ENCODE results near the gene ELF3. TPM values are rescaled to one million over a fixed set of nuclear protein-coding genes. Genes with fewer than 3 reads are reported as not detected.

Gene ELF3
- total and polyA plus RNA-seq, 2 of the 8 experiments (the other 6 are each of a cell fraction or from before 2014, with no cell fraction given): 17.3 to 25.0 TPM

DNA sequence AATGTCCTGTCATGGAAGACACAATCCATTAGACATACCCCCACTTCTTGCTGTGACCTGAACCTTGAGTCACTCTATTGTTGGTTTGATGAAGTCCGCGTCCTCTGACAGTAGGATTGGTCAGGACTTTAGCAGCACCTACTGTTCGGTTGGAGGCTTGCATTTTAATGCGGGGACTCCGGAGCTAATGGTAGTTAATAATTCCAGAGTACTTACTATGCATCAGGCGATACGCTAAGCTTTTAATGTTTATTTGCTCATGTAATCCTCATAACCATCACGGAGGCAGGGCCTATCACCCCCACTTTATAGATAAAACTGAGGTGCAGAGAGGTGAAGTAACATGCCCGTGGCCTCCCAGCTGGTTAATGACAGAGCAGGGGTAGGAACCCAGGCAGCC is 7.9 kb upstream of the ELF3 start:
- no peak overlapping the region for H3K4me3 ChIP-seq (ENCODE audit: extremely low read depth in 1 of 4, insufficient read depth in 2 of 4, low read depth in 3 of 4, low read length in 4 of 4)
- no peak overlapping the region for H3K56ac ChIP-seq (replicated peaks; ENCODE audit: insufficient read length, low read depth, low read length)
- H3K27me3 ChIP-seq (replicated peaks in 1 of 4; ENCODE audit: control insufficient read depth in 3 of 4, extremely low read depth in 1 of 4, insufficient read depth in 3 of 4, low read length in 3 of 4): no peaks in the 10 kb centered on the region
- no peaks in the 10 kb centered on the region for H3K9me3 ChIP-seq (ENCODE audit: insufficient read depth in 2 of 2, low read depth in 1 of 2, low read length in 1 of 2)
- peaks cover 0 to 3% of the 10 kb centered on the region in 2 experiments for H4K20me1 ChIP-seq (replicated peaks in 1 of 2; ENCODE audit: control insufficient read depth in 1 of 2, insufficient read depth in 2 of 2, low read length in 2 of 2)
- no peak overlapping the region for H3K9ac ChIP-seq (replicated peaks in 1 of 4; ENCODE audit: extremely low read depth in 1 of 4, low read depth in 3 of 4, low read length in 3 of 4)
- H2BK15ac ChIP-seq (ENCODE audit: low read length): no peak overlapping the region
- H4K5ac ChIP-seq (ENCODE audit: insufficient read length, low read depth, low read length): no peak overlapping the region
- H3K14ac ChIP-seq (ENCODE audit: insufficient read length): no peak overlapping the region
- H3K36me3 ChIP-seq (ENCODE audit: control insufficient read depth in 2 of 4, insufficient read depth in 4 of 4, low read length in 3 of 4): peaks cover 14 to 58% (median 38%) of the 10 kb centered on the region in 4 experiments
- H4K8ac ChIP-seq (ENCODE audit: extremely low read depth, insufficient read depth, low read length): no peak overlapping the region
- H3K79me2 ChIP-seq (ENCODE audit: control insufficient read depth in 1 of 2, insufficient read depth in 2 of 2, low read length in 2 of 2): no peaks in the 10 kb centered on the region
- TF ChIP-seq POLR2AphosphoS5 (IDR thresholded peaks at IDR 0.05; ENCODE audit: low read depth, low read length): no peak
- TF ChIP-seq RAD21 (IDR thresholded peaks at IDR 0.05 in 1 of 2, conservative IDR thresholded peaks at IDR 0.05 in 1 of 2; ENCODE audit: low read depth in 2 of 2, low read length in 2 of 2): peak in 1 of 2 experiments; percentile 7; a peak in 1 of 4 replicates
- peaks cover 4 to 7% (median 6%) of the 10 kb centered on the region in 4 experiments for H3K4me1 ChIP-seq (replicated peaks in 1 of 4; ENCODE audit: control insufficient read depth in 3 of 4, insufficient read depth in 4 of 4, low read length in 3 of 4)
- H4K91ac ChIP-seq (replicated peaks; ENCODE audit: insufficient read length, low read length): no peak overlapping the region
- DNase-seq (ENCODE audit: low read depth in 1 of 2, low spot score in 2 of 2) (no peak), FAIRE-seq (no peak)
- H2BK20ac ChIP-seq (ENCODE audit: low read length): no peak overlapping the region
- WGBS, 2 experiments (ENCODE audit: extremely low coverage in 1 of 2, insufficient coverage in 1 of 2, insufficient read length in 1 of 2, insufficient replicate concordance in 2 of 2, low coverage in 1 of 2, low lambda C conversion rate in 2 of 2, missing lambda C conversion rate in 1 of 2): 89% methylated on average over 9 of the region's 9 CpGs; no CpG with 5 or more reads in 1 of the 2 experiments
- no peak overlapping the region for H3K23ac ChIP-seq (ENCODE audit: insufficient read length)
- no peak overlapping the region for H2AK5ac ChIP-seq (ENCODE audit: low read depth, low read length)
- H2BK120ac ChIP-seq (replicated peaks; ENCODE audit: low read depth, low read length): no peak overlapping the region
- 0 out of 2 replicates have a peak, but pooled peaks cover 2% of the 10 kb centered on the region for H3K79me1 ChIP-seq (ENCODE audit: low read depth, low read length)
- H3K27ac ChIP-seq (ENCODE audit: low read depth, low read length): no peak overlapping the region
- no peak overlapping the region for H3K4ac ChIP-seq (replicated peaks; ENCODE audit: insufficient read length, low read depth, low read length)
- H2BK5ac ChIP-seq (ENCODE audit: low read depth, low read length): no peak overlapping the region
- no peak overlapping the region for H2AFZ ChIP-seq (ENCODE audit: low read length)
- H2BK12ac ChIP-seq (ENCODE audit: low read depth, low read length): no peak overlapping the region
- ChIA-PET POLR2A (ENCODE audit: partially characterized antibody) (interaction anchor here (1.2 to 1.4 kb wide), 3 partner anchors 10 to 103 kb away, joined by 3 read pairs; partner anchors contain the start of gene TIMM17A), CTCF (ENCODE audit: partially characterized antibody) (interaction anchor here (0.6 to 27.9 kb wide), 10 partner anchors 8 to 122 kb away, joined by 3 to 1014 read pairs (median 4); partner anchors contain the start of genes ELF3 and GPR37L1)
- H3K4me2 ChIP-seq (ENCODE audit: insufficient read depth in 1 of 2, low read depth in 2 of 2, low read length in 2 of 2): no peak overlapping the region
- H3K18ac ChIP-seq (ENCODE audit: extremely low read depth, low read length): no peak overlapping the region
- no peaks in the 10 kb centered on the region for H3K23me2 ChIP-seq (ENCODE audit: low read depth, low read length)
